Hematopoietic multipotent progenitor cell treated with erythropoietin and hydrocortisone succinate and interleukin-3 and kit ligand, for 8 days (in vitro differentiated cells): ENCODE measurements around the gene TP53I11.

ENCODE experiments used
- DNase-seq: peaks from one replicate; pipeline ENCODE4 v3.0.0-alpha.2; 2015

Gene TP53I11

GRCh38 chr11:44938066-44938691 is 12.5 kb downstream of the TP53I11 start:
- DNase-seq: no peak

DNA sequence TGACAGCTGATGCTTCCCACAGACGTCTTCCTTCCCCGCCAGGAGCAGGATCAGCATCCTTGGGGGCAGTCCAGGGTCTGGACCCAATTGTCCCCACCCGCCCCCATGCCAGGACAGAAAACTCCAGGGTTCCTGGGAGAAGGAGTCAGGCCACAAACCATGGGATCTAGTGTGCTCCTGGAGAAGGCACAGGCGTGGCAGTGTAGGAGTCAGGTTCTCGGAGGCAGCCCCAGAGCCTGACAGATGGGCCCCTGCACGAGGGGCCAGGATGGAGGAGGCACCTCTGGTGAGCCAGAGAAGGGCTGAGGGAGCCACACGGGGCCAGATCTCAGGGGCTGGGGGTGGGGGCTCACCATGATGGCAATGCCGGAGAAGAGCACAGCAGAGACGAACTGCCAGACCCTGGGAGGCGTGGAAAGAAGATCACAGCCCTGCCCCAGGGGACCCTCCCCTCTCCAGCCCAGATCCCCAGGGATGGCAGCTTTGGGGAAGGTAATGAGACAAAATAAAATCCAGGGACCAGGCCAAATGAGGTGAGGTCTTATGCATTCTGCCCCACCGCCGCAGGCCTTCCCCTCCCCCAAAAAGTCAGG is 13.6 kb downstream of the TP53I11 start:
- DNase-seq: no peak

- peak; percentile 82 for DNase-seq
Observed at GRCh38 chr11:44936525-44936924, 14.2 kb downstream of the TP53I11 start.

DNA sequence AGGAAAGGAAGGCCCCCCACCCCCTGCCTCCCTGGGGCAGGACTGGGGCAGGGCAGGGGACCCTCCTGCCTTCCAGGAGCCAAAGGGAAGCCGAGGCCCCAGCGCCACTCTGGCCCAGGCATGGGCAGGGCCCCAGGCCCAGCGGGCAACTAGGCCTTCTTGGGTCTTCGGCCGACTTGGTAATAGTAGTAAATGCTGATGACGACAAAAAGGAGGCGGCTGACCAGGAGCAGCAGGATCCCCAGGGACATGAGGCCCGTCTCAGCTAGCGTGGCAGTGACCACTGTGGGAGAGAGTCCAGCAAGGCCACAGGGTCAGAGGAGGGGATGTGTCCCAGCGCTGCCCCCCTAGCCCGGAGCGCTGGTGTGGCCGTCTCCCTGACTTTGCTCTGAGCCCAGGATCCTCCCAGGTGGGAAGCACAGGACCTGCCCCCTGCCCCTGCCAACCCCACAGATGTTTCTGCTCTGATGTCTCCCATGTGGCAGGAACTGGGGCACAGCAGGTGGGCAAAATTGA is 15.9 kb downstream of the TP53I11 start:
- no peak for DNase-seq

DNA sequence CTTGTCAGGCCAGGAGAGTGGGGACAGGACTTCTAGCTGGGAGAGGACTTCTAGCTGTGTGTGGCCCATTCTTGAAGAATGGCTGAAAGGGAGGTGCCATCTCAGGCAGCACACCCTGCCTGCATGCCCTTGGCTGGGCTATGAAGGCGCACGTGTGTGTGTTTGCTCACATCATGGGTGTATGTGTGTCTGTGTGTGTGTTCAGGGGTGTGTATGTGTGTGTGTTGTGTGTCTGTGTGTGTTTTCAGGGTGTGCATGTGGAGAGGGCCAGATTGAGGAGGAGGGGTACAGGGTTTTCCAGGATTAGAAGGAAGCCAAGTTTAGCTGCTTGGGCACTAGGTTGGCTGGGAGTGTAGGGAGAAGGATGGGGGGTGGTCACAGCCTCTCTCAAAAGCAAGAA is 16.6 kb downstream of the TP53I11 start:
- DNase-seq: no peak

DNA sequence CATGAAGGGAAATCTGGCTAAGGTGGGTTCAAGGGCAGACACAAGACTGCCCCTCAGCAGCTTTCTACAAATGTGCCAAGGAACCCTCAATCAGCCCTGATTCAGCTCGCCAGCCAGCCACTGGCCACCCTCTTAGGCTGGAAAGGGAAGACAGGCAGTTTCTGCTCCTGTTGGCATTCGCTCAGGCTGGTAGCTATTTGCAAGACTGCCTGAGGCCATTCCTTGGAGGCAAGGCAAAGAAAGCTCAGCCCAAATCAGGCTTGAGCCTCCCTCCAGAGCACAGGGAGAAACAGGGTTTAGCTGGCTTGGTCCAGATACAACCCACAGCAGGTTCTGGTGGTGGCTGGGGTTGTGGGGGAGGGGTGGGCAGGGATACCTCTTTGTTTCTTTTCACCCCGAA is 19.2 kb downstream of the TP53I11 start:
- DNase-seq: no peak

DNA sequence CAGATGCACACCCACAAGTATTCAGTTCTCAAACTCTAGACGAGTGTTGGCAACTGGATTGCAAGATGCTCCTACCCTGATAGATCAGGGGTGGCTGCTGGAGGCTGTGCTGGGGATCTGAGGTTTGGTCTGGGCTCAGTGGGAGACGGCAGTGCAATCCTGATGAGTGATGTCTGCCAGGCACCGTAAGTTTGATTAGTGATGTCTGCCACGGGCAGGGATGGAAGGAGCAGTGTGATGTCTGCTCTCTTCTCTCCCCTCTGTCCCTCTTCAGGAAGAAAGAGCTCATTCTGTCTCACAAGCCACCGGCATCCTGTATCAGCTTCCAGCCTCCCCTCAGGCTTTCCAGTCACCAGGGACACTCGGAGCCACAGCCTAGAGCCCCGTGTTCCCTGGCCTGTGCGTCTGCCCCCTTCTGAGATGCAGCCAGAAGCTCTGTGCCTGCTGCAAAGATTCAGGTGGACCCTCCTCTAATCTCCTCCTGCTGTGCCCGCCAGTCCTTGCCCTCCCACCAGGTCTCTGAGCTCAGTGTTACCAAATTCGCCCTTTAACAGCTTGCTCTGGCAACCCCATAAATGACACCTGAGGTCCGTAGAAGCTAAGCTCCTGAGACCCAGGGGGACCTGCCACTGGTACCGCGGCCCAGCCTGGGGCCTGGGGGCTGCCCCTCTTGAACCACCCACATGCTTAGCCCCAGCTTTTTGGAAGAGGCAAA is 19.9 kb downstream of the TP53I11 start:
- no peak for DNase-seq

GRCh38 chr11:44928816-44929215 is 21.9 kb downstream of the TP53I11 start:
- no peak for DNase-seq

DNA sequence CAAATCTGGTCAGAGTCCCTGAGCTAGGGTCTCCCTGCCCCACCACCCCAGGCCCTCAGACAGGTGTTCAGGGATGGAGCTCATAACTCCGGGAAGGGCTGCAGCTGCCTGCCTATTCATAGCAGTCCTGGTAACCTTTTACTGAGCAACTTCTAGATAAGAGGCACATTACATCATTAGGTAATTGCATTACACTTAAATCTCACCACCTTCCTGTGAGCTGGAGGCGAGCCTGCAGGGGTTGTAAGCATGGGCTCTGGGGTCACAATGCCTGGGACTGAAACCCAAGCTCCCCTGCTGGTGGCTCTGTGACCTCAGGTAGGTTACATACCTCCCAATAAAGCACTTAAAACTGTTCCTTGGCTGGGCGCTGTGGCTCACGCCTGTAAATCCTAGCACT is 22.5 kb downstream of the TP53I11 start:
- DNase-seq: no peak

DNA sequence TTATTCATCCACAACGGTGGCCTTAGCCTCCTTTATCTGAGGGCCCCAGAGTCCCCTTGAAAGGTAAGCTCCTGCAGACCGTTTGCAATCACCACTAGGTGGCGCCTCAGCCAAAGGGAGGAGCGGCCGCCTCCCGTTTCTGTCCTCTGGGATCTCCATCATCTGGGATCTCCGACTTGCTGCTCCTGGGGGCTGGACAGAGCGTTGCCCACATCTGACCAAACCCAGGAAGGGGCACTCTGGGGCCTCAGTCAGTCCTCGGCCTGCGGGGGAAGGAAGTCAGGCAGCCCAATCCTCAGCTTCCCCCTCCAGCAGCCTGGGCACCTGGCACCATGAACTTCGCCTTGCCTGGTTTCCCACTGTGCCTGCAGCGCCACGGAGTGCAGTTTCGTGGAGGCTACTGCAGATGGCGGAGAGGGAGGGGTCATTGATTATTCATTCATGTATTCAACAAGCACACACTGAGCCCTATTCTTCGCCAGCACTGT is 23.5 kb downstream of the TP53I11 start:
- DNase-seq: peak; percentile 80

DNA sequence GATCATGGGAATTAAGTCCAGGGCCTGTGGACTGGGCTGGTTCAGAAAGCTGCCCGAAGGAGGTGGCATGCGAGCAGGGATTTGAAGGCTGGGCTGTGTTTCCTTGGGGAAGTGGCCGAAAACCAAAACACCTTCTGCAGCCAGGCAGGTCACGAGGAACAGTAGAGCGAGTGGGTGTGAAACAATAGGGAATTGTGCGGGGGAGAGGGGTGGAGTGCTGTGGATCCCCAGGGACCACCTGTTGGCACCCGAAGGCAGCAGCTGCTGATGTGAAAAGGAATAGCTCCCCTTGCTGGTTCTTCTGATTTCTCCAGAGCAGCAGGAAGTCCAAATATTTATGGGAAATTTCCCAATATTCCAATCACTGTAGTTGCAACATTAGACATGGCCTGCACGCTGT is 24.6 kb downstream of the TP53I11 start:
- DNase-seq: no peak

GRCh38 chr11:44923806-44924205 is 26.9 kb downstream of the TP53I11 start:
- no peak for DNase-seq

DNA sequence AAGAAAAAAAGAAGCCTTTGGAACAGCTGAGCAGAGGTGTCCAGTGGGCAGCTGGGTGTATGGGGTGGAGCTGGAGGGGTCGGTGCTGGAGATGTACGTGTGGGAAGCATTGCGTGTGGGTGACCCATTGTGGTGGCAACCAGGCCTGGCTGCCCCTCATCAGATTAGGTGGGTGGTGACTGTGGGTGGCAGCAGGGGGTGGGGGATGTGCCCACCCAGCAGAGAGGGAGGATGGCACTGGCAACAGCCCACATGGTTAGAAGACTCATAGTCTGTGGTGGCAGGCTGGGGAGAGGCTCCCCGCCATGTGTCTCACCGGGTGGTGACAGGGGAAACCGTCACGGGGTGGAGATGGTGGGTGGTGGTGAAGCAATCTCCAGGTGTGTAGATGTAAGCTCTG is 27.6 kb downstream of the TP53I11 start:
- DNase-seq: peak; percentile 39

GRCh38 chr11:44920451-44920850 is 30.2 kb downstream of the TP53I11 start:
- DNase-seq: no peak

DNA sequence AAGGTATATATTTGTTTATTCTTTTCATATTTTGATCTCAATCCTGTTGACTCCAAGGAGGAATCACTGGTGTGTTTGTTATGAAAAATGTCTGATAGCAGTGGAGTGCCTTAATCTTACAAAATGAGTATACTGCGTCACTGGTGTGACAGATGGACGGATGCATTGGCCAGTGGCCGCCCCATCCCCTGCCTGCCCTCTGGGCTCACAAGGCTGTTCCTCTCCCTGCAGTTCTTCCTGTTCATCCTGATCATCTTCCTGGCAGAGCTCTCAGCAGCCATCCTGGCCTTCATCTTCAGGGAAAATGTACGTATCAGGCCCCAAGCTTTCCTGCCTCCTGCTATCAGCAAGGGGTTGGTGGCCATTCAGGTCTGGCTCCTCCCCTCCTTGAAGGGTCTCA is 32.9 kb downstream of the TP53I11 start:
- no peak for DNase-seq

DNA sequence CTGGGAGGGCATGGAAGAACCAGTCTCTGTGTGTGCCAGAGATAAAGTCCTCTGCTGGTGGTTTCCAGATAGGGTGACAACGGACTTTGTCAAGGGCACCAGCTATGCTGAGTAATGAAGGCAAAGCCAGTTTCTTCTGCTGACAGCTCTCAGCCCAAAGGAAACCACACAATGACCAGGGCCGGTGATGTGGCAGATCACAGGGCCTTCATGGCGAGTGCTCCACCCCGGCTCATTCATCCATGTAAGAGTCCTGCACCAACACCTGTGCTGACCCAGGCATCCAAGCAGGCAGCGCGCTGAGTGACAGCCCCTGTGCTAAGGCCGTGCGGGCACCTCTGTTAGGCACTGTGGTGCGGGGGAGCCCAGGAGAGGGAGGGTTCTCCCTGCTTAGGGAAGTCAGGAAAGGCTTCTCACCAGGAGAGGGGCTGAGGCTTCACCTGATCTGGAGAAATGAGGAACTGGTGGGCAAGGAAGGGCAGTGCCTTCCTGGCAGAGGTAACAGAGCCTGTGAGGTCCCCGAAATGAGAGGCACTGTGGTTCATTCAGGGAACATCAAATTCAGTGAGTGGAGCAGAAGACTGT is 33.8 kb downstream of the TP53I11 start:
- DNase-seq: peak; percentile 95

DNA sequence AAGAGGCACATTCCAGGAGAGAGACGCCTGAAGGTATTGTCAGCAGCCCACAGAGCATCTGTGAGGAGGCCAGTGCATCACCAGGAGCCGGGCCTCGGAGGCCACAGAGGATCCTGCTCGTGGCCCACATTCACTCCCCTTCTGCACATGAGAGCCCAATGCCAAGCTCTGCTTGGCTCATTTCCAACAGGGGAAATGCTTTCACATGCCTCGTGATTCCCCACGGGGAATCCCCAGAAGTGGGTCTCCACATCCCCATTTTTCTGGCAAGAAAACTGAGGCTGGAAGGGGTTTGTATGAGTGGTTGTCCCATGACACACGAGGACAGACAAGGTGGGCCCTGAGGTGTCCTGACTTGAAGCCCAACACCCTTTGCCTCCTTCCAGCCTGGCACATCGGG is 34.4 kb downstream of the TP53I11 start:
- no peak for DNase-seq

DNA sequence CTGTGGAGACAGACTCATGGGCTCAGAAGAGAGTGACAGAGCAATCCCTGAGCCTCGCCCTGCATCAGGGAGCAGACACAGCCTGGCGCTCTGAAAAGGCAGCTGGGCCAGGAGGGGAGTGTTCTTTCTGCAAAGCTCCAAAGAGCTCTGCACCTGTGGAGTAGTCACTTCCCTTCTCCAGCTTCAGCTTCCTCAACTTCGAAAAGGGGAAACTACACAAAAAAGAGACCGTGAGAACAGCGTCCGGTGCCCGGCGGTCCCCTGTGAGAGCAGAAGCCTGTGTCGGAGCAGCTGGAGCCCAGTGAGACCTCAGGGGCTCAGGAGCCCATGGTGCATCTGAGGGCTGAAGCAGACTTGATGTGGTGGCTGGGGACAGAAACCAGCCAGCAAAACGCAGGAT is 35.1 kb downstream of the TP53I11 start:
- DNase-seq: no peak

DNA sequence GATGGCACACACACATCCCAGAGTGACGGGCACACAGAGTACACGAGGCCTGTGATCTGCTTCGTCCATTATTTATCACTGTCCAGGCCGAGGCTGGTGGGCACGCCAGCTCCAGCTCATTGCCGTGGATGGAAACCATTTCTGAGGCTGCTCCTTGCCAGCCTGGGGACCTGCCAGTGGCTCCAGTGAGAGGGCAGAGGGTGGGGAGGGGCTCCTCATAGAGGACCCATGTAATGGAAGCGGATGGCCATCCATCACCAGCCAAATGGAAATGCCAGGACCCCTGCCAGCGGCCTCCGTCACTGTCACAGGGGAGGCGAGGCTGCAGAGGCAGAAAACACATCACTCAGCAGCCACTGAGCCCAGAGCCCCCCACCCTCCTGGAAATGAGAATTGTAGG is 35.7 kb downstream of the TP53I11 start:
- no peak for DNase-seq

- no peak for DNase-seq
Observed at GRCh38 chr11:44914105-44914504, 36.6 kb downstream of the TP53I11 start.

DNA sequence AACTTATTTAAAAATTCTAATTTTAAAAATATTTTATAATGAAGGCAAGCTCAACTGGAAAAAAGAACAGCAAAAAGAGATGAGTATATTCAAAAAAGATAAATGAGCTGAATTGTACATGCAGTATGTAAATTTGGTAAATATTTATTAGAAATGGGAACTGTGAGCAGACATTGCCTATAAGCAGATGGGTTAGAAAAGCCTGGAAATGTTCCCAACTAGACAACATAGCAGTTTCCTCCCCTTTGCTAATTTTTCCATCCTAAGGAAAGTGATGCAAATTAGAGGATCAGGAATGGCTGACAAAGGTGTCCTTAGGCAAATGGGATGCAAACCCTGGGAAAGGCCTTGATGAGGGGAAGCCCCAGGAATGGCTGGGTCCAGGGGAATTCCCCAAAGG is 37.2 kb downstream of the TP53I11 start:
- no peak for DNase-seq

- peak; percentile 39 for DNase-seq
Observed at GRCh38 chr11:44912270-44912987, 38.3 kb downstream of the TP53I11 start.
